Measurements from ENCODE around the gene ACSF2. TPM values are rescaled to one million over a fixed set of nuclear protein-coding genes. Genes with fewer than 3 reads are reported as not detected.

The ACSF2 gene
- total and polyA plus RNA-seq, 2 of the 13 experiments (the other 11 are each of a cell fraction or from before 2014, with no cell fraction given): 87.3 to 109 TPM

DNA sequence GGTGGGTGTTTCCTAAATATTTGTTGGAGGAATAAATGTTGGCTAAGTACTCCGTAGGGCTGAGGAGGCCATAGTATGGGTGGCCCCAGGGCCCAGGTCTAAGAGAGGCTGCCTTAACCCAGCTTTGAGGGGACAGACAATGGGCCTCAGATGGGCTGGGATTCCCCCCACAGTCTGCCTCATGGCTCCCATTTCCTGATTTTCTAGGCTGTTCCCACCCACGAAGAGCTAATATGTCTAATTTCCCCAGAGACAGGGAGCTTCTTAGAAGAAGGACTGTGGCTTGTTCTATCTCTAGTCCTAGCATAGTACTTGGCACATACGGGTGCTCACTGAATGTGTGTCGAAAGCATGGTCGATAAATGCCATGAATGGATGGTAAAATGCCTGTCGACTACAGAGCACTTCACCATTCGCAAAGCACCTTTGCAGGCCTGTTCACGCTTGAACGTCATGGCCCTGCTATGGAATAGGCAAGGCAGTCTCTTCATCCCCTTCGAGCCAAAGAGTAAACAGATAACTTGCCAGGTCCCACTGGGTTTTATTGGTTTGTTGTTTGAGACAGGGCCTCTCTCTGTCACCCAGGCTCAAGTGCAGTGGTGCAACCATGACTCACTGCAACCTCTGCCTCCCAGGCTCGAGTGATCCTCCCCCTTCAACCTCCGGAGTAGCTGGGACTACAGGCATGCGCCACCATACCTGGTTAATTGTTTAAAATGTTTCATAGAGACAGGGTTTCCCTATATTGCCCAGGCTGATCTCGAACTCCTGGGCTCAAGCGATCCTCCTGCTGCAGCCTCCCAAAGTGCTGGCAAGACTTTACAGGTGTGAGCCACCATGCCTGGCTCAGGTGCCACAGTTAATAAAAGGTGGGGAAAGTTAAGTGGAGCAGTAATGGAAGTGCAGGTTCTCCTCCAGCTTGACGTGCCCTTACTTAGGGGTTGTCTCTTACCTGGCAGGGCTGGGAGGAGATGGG is 33.0 kb downstream of the ACSF2 start (continued):
- TF ChIP-seq MZF1 (CRISPR knock-in tag; IDR thresholded peaks at IDR 0.05; ENCODE audit: borderline replicate concordance) (no peak), FOXJ3 (CRISPR knock-in tag; IDR thresholded peaks at IDR 0.05; ENCODE audit: borderline replicate concordance) (peak; percentile 60; the same call in 1 of the 2 replicates), PRMT3 (CRISPR knock-in tag; IDR thresholded peaks at IDR 0.05; ENCODE audit: borderline replicate concordance, low read depth) (no peak), SMARCC2 (IDR thresholded peaks at IDR 0.05) (no peak), IRX3 (CRISPR knock-in tag; IDR thresholded peaks at IDR 0.05; ENCODE audit: borderline replicate concordance, low read depth) (no peak), FOXP1 (IDR thresholded peaks at IDR 0.05) (peak; percentile 70), FOXP1 (CRISPR knock-in tag; IDR thresholded peaks at IDR 0.05) (peak; percentile 88), ZNF552 (CRISPR knock-in tag; IDR thresholded peaks at IDR 0.05; ENCODE audit: borderline replicate concordance) (no peak), BHLHE40 (IDR thresholded peaks at IDR 0.05; ENCODE audit: low read length) (peak; percentile 34), HNRNPLL (IDR thresholded peaks at IDR 0.05; ENCODE audit: low read depth, low read length, poor library complexity, severe bottlenecking) (no peak), ZNF563 (CRISPR knock-in tag; IDR thresholded peaks at IDR 0.05) (no peak), KAT8 (CRISPR knock-in tag; IDR thresholded peaks at IDR 0.05) (peak; percentile 66; the same call in 1 of the 2 replicates), NR2F2 (IDR thresholded peaks at IDR 0.05; ENCODE audit: borderline replicate concordance, low read depth) (peak; percentile 33; the same call in 1 of the 2 replicates), ZFP1 (CRISPR knock-in tag; IDR thresholded peaks at IDR 0.05) (0 out of 2 replicates have a peak, but pooled peaks have one; percentile 52)
- TF ChIP-seq, protein P1, sequence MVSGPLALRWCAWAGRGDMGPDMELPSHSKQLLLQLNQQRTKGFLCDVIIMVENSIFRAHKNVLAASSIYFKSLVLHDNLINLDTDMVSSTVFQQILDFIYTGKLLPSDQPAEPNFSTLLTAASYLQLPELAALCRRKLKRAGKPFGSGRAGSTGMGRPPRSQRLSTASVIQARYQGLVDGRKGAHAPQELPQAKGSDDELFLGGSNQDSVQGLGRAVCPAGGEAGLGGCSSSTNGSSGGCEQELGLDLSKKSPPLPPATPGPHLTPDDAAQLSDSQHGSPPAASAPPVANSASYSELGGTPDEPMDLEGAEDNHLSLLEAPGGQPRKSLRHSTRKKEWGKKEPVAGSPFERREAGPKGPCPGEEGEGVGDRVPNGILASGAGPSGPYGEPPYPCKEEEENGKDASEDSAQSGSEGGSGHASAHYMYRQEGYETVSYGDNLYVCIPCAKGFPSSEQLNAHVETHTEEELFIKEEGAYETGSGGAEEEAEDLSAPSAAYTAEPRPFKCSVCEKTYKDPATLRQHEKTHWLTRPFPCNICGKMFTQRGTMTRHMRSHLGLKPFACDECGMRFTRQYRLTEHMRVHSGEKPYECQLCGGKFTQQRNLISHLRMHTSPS (CRISPR knock-in tag; IDR thresholded peaks at IDR 0.05; ENCODE audit: low read depth): peak; percentile 62; the same call in 1 of the 2 replicates
- TF ChIP-seq, protein P2, sequence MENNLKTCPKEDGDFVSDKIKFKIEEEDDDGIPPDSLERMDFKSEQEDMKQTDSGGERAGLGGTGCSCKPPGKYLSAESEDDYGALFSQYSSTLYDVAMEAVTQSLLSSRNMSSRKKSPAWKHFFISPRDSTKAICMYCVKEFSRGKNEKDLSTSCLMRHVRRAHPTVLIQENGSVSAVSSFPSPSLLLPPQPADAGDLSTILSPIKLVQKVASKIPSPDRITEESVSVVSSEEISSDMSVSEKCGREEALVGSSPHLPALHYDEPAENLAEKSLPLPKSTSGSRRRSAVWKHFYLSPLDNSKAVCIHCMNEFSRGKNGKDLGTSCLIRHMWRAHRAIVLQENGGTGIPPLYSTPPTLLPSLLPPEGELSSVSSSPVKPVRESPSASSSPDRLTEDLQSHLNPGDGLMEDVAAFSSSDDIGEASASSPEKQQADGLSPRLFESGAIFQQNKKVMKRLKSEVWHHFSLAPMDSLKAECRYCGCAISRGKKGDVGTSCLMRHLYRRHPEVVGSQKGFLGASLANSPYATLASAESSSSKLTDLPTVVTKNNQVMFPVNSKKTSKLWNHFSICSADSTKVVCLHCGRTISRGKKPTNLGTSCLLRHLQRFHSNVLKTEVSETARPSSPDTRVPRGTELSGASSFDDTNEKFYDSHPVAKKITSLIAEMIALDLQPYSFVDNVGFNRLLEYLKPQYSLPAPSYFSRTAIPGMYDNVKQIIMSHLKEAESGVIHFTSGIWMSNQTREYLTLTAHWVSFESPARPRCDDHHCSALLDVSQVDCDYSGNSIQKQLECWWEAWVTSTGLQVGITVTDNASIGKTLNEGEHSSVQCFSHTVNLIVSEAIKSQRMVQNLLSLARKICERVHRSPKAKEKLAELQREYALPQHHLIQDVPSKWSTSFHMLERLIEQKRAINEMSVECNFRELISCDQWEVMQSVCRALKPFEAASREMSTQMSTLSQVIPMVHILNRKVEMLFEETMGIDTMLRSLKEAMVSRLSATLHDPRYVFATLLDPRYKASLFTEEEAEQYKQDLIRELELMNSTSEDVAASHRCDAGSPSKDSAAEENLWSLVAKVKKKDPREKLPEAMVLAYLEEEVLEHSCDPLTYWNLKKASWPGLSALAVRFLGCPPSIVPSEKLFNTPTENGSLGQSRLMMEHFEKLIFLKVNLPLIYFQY (CRISPR knock-in tag; IDR thresholded peaks at IDR 0.05; ENCODE audit: borderline replicate concordance): peak; percentile 94
- TF ChIP-seq, protein P3, sequence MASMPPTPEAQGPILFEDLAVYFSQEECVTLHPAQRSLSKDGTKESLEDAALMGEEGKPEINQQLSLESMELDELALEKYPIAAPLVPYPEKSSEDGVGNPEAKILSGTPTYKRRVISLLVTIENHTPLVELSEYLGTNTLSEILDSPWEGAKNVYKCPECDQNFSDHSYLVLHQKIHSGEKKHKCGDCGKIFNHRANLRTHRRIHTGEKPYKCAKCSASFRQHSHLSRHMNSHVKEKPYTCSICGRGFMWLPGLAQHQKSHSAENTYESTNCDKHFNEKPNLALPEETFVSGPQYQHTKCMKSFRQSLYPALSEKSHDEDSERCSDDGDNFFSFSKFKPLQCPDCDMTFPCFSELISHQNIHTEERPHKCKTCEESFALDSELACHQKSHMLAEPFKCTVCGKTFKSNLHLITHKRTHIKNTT (CRISPR knock-in tag; IDR thresholded peaks at IDR 0.05): no peak
- TF ChIP-seq, protein P4, sequence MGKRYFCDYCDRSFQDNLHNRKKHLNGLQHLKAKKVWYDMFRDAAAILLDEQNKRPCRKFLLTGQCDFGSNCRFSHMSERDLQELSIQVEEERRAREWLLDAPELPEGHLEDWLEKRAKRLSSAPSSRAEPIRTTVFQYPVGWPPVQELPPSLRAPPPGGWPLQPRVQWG (CRISPR knock-in tag; IDR thresholded peaks at IDR 0.05; ENCODE audit: borderline replicate concordance, low read depth): no peak

All from HepG2 (cell line).